GM18873 (cell line): ENCODE results near the gene RASGRP3.

Experiments used
- ATAC-seq: cut with Tn5 transposase; IDR thresholded peaks from one replicate; pipeline ENCODE4 v1.9.1; 2021; ENCODE audit warnings: mild to moderate bottlenecking, moderate library complexity, moderate number of reproducible peaks; ENCODE audit not compliant: unreplicated experiment, low FRiP score

Gene RASGRP3

DNA sequence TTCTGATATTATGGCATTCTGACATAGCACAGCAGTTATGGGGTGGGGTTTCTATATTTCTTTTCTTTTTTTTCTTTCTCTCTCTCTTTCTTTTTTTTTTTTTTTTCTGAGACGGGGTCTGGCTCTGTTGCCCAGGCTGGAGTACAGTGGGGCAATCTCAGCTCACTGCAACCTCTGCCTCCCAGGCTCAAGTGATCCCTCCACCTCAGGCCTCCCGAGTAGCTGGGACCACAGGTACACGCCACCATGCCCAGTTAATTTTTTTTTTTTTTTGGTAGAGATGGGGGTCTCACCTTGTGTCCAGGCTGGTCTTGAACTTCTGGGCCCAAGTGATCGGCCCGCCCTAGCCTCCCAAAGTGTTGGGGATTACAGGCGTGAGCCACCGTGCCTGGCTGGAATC is 130.2 kb downstream of the RASGRP3 start:
- ATAC-seq: no peak

DNA sequence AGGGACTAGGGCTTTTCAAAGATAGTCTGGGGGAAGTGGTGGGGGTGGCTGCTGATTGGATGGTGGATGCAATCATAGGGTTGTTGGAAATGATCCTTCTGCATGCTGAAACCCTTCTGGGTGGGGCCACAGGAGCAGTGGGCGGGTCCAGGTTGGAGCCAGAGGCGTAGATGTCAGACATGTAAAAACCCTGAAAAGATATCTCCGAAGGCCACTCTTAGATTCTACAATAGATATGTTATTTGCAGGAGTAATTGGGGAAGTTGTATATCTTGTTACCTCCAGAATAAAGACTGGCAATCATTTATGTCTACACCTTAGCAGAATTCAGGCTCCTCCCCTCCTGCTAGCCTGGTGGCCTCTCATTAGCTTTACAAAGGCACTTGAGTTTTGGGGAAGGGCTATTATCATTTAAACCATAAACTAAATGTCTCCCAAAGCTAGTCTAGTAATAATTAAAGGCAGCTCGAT is 130.8 kb downstream of the RASGRP3 start:
- no peak for ATAC-seq

DNA sequence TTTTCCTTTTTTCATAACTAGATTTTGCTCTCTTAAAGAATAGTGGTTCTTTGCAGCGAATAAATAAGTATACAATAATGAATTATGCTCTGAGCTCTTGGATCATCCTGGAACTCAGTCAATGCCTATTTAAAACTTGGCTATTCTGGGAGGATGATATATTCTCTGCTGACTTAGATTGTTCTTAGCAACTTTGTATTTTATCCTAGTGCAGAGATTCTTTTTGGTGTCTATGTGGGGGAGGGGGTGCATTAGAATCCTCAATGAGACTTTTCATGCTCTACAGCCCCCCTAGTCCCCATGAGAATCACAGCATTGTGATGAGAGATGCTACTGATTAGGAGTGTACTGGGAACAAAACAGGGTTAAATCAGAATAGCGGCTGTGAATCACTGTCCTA is 131.5 kb downstream of the RASGRP3 start:
- no peak for ATAC-seq

DNA sequence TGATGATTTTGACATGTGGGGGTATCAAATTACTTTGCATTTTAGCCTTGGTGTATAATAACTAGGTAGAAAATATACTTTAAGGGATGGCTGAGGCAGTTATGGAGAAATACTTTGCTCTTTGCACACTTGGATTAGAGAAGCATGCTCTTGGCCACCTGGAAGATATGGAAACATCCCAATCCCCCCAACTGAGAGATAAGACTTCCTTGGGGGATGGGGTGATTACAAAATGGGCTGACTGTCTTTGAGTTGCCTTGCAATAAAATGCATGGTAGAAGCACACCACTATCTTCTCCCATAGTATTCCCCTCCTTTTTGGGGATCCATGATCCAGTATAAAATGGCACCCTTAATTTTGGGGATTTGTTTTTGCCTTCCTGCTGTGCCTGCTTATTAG is 137.7 kb downstream of the RASGRP3 start:
- no peak for ATAC-seq
